Prostate gland (tissue), 2 donors: ENCODE measurements around the gene ADAMTS19.

Experiments used
- CTCF ChIP-seq, 4 experiments: fragments of 200-600 bp in 2 of 4; fragments of 450-650 bp in 2 of 4; sonication (generic) in 2 of 4; IDR thresholded peaks; 1 replicate in 3 of 4; 2 replicates in 1 of 4; pipeline ENCODE4 v1.5.1; 2016 to 2019; ENCODE audit warnings: antibody characterized with exemption in 4 of 4, mild to moderate bottlenecking in 2 of 4, moderate library complexity in 2 of 4
- POLR2A ChIP-seq: fragments of 450-650 bp; IDR thresholded peaks from one replicate; pipeline ENCODE4 v1.6.1; 2016; ENCODE audit warnings: antibody characterized with exemption, mild to moderate bottlenecking

- TF ChIP-seq CTCF (IDR thresholded peaks at IDR 0.05) (no peak), POLR2A (no peak)
Observed at GRCh38 chr5:129670957-129671500, 210.9 kb downstream of the ADAMTS19 start.
